ENCODE results near the gene EFCAB6. TPM values are rescaled to one million over a fixed set of nuclear protein-coding genes. Genes with fewer than 3 reads are reported as not detected.

EFCAB6 gene
- total RNA-seq, 1 experiment from 2014 or later: not detected

GRCh38 chr22:43818981-43819380 lies 6.9 kb upstream of the EFCAB6 start:
- TF ChIP-seq CTCF (IDR thresholded peaks at IDR 0.05; ENCODE audit: insufficient read depth in 1 of 2, low read depth in 1 of 2, low read length in 1 of 2, severe bottlenecking in 1 of 2, unreplicated experiment in 1 of 2): no peak
- no peak overlapping the region for H3K27ac Mint-ChIP-seq (ENCODE audit: unreplicated experiment)
- CTCF ChIA-PET: no interaction called here
- Histone ChIP-seq H3K36me3 (ENCODE audit: control insufficient read depth, insufficient read depth, low read length) (no peaks in the 10 kb centered on the region), H3K9me3 (no peaks in the 10 kb centered on the region), H3K4me1 (peaks cover 8% of the 10 kb centered on the region; the same call in 1 of the 2 replicates), H3K4me3 (ENCODE audit: low read depth, low read length) (no peak overlapping the region), H3K27me3 (replicated peaks; ENCODE audit: control insufficient read depth, insufficient read depth, low read length) (no peaks in the 10 kb centered on the region)
- H3K36me3 Mint-ChIP-seq (ENCODE audit: insufficient read depth, unreplicated experiment): no peaks in the 10 kb centered on the region
- intact Hi-C loops (cut with micrococcal nuclease; ENCODE audit: unreplicated experiment): no loop called here
- H3K4me1 Mint-ChIP-seq (ENCODE audit: low read depth, unreplicated experiment): no peaks in the 10 kb centered on the region
- POLR2A ChIA-PET: no interaction called here
- peaks cover 24% of the 10 kb centered on the region for H3K27me3 Mint-ChIP-seq (ENCODE audit: insufficient read depth, unreplicated experiment)
- H3K9me3 Mint-ChIP-seq (ENCODE audit: unreplicated experiment): no peaks in the 10 kb centered on the region
- DNase-seq: no peak
- no TSS peak for BruUV-seq (replicated peaks)
- H3K4me3 Mint-ChIP-seq (ENCODE audit: unreplicated experiment): no peak overlapping the region

GRCh38 chr22:43817402-43817801 lies 5.3 kb upstream of the EFCAB6 start:
- Histone ChIP-seq H3K4me1 (no peaks in the 10 kb centered on the region), H3K4me3 (ENCODE audit: low read depth, low read length) (no peak overlapping the region), H3K27me3 (replicated peaks; ENCODE audit: control insufficient read depth, insufficient read depth, low read length) (no peaks in the 10 kb centered on the region), H3K36me3 (ENCODE audit: control insufficient read depth, insufficient read depth, low read length) (no peaks in the 10 kb centered on the region), H3K9me3 (no peaks in the 10 kb centered on the region)
- H3K27ac Mint-ChIP-seq (ENCODE audit: unreplicated experiment): no peak overlapping the region
- no peak for DNase-seq
- intact Hi-C loops (cut with micrococcal nuclease; ENCODE audit: unreplicated experiment): no loop called here
- TF ChIP-seq CTCF (IDR thresholded peaks at IDR 0.05; ENCODE audit: insufficient read depth in 1 of 2, low read depth in 1 of 2, low read length in 1 of 2, severe bottlenecking in 1 of 2, unreplicated experiment in 1 of 2): no peak
- no peaks in the 10 kb centered on the region for H3K4me1 Mint-ChIP-seq (ENCODE audit: low read depth, unreplicated experiment)
- ChIA-PET CTCF (no interaction called here), POLR2A (no interaction called here)
- H3K4me3 Mint-ChIP-seq (ENCODE audit: unreplicated experiment): no peak overlapping the region
- H3K36me3 Mint-ChIP-seq (ENCODE audit: insufficient read depth, unreplicated experiment): no peaks in the 10 kb centered on the region
- H3K27me3 Mint-ChIP-seq (ENCODE audit: insufficient read depth, unreplicated experiment): peaks cover 23% of the 10 kb centered on the region
- H3K9me3 Mint-ChIP-seq (ENCODE audit: unreplicated experiment): no peaks in the 10 kb centered on the region
- BruUV-seq (replicated peaks): no TSS peak

- Histone ChIP-seq H3K4me1 (no peaks in the 10 kb centered on the region), H3K4me3 (ENCODE audit: low read depth, low read length) (no peak overlapping the region), H3K36me3 (ENCODE audit: control insufficient read depth, insufficient read depth, low read length) (no peaks in the 10 kb centered on the region), H3K9me3 (no peaks in the 10 kb centered on the region), H3K27me3 (replicated peaks; ENCODE audit: control insufficient read depth, insufficient read depth, low read length) (no peaks in the 10 kb centered on the region)
- Mint-ChIP-seq H3K27me3 (ENCODE audit: insufficient read depth, unreplicated experiment) (peaks cover 4% of the 10 kb centered on the region), H3K36me3 (ENCODE audit: insufficient read depth, unreplicated experiment) (no peaks in the 10 kb centered on the region), H3K27ac (ENCODE audit: unreplicated experiment) (no peak overlapping the region), H3K9me3 (ENCODE audit: unreplicated experiment) (no peaks in the 10 kb centered on the region), H3K4me1 (ENCODE audit: low read depth, unreplicated experiment) (no peaks in the 10 kb centered on the region), H3K4me3 (ENCODE audit: unreplicated experiment) (no peak overlapping the region)
- no peak for TF ChIP-seq CTCF (IDR thresholded peaks at IDR 0.05; ENCODE audit: insufficient read depth in 1 of 2, low read depth in 1 of 2, low read length in 1 of 2, severe bottlenecking in 1 of 2, unreplicated experiment in 1 of 2)
- BruUV-seq (replicated peaks): no TSS peak
- ChIA-PET CTCF (no interaction called here), POLR2A (no interaction called here)
- intact Hi-C loops (cut with micrococcal nuclease; ENCODE audit: unreplicated experiment): no loop called here
- DNase-seq: no peak
Observed at GRCh38 chr22:43814264-43814663, 2.2 kb upstream of the EFCAB6 start.

All from Caco-2 (cell line).